D721Med (cell line): ENCODE measurements around the gene ARSB.

Source experiments
- DNase-seq: peaks from one replicate; pipeline ENCODE4 v3.0.0; 2011; ENCODE audit warnings: low spot score; ENCODE audit not compliant: insufficient read length
- FAIRE-seq: peaks from 2 replicates; lab custom pipeline; 2011; peaks lifted over from hg19 to GRCh38; lab: Jason Lieb, UNC
- TF ChIP-seq, protein P1 (sequence below): IDR thresholded peaks from 2 replicates; pipeline ENCODE4 v1.5.1; 2012; ENCODE audit warnings: mild to moderate bottlenecking, control low read depth; ENCODE audit not compliant: insufficient read depth; ENCODE audit errors: missing control alignments

The ARSB gene

DNA sequence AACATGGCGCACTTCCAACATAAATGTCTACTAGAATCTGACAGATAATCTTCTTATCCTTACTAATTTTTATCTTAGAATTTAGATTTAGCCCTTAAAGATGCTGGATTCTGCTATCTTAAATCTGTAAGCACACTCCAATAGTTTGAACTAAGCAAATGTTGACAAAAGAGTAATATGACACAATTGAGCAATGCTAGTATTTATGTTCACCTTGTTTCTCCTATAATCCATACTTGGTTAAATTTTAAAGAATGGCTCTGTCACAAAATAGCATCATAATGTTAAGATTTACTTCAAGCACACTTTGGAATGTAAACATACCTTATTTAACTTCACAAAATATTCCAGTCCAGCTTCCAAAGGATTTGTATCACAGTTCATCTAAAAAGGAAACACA is 38.8 kb upstream of the ARSB start:
- DNase-seq: no peak
- FAIRE-seq: peak; percentile 87

DNA sequence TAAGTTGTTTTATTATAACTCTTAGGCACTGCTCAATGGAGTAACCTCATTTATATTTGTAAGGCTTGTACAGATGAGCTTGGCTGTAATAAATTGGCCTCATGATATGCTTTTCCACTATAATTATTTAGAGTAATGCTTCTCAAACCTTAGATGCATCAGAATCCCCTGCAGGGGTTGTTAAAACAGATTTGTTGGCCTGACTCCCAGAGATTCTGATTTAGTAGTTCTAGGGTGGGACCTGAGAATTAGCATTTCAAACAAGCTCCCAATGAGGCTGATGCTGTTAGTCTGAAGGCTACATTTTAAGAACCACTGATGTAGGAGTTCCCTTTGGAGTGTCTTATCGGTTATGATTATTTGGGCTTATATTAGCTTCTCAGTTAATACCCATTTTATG is 38.2 kb upstream of the ARSB start:
- TF ChIP-seq, protein P1, sequence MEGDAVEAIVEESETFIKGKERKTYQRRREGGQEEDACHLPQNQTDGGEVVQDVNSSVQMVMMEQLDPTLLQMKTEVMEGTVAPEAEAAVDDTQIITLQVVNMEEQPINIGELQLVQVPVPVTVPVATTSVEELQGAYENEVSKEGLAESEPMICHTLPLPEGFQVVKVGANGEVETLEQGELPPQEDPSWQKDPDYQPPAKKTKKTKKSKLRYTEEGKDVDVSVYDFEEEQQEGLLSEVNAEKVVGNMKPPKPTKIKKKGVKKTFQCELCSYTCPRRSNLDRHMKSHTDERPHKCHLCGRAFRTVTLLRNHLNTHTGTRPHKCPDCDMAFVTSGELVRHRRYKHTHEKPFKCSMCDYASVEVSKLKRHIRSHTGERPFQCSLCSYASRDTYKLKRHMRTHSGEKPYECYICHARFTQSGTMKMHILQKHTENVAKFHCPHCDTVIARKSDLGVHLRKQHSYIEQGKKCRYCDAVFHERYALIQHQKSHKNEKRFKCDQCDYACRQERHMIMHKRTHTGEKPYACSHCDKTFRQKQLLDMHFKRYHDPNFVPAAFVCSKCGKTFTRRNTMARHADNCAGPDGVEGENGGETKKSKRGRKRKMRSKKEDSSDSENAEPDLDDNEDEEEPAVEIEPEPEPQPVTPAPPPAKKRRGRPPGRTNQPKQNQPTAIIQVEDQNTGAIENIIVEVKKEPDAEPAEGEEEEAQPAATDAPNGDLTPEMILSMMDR: no peak
- DNase-seq: no peak
- FAIRE-seq: peak; percentile 21

More for the DNA sequence above, 38.8 kb upstream of the ARSB start:
- TF ChIP-seq, protein P1: no peak

DNA sequence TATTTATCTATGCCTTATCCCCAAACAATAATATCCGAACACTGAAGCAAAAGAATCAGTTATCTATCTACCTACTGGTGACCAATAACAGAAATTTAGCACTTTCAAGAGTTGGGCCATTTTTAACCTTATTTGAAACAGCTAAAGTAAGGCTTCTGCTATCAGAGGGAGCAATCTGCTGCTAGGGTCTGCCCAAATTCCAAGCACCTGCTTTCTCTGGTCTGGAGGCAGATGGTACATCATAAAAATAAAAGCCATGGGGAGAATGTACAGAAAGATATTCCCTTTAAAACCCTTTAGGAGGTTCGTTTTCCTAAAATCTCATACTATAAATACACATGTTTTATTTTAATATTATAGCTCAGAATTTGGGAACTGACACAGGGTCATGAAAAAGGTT is 37.7 kb upstream of the ARSB start:
- no peak for FAIRE-seq
- TF ChIP-seq, protein P1: no peak
- no peak for DNase-seq

DNA sequence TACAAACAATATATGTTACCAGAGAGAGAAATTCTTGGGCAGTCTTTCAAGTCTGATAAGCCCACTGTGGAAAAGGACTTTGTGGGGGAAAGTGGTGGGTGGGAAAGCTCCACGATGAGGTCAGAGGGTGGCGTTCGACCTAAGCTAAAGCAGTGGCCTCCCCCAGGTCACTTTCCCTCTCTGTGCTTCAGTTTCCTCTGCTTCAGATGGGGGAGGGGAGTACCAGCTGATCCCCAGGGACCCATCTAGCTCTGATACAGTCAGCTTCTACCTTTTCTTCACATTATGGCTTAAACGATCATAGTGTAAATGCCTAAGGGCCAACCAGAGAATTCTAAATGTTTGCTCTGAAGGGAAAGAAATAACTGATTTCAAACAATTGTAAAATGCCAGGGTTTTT is 36.6 kb upstream of the ARSB start:
- DNase-seq (no peak), FAIRE-seq (no peak)
- TF ChIP-seq, protein P1: no peak

DNA sequence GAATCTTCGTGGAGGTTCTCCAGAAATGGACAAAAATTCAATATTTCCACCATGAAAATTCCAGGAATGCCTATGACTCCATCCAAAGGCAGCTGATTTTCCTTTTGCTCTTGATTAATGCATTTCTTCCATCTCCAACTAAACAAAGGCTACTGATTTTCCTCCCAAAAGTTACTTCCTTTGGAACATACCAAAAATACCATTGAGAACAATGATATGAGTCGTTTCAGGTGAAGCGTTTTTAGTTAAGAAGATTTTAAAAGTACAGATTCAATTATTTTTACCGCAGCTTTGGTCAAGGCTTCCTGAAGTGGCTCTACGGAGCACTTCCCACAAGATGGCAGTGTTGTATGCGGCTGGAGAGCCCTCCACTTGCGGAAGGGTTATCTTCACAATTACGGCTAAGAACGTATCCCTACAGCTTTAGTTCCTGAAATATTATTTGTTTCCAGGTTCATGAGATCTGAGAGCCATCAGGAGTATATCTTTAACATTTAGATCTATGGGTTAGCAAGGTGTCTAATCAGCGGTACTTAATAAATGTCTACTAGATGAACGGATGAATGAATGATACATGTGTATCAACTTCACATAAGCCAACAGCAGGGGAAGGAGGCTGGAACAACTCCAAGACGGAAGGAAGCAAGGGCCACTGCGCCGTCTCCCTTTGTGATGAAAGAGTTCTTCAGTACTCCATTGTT is 35.9 kb upstream of the ARSB start:
- FAIRE-seq: peak; percentile 80
- TF ChIP-seq, protein P1: peak; percentile 90
- no peak for DNase-seq

DNA sequence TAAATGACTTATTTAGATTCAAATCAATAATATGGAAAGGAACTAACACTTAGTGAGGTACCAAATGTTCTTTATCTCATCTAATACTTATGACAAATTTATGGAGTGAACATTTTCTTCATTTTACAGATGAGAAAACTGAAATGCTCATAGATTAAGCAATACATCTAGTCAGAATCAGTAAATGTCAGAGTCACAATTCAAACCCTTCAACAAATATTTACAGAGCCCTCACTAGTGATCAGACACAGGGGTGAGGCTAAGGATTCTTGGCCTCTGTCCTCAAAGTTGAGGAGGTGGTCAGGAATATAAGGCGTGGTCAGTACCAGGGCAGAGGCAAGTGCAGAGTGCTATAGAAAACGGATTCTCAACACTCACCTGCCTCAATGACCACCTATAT is 29.5 kb upstream of the ARSB start:
- FAIRE-seq: no peak
- TF ChIP-seq, protein P1: no peak
- no peak for DNase-seq

DNA sequence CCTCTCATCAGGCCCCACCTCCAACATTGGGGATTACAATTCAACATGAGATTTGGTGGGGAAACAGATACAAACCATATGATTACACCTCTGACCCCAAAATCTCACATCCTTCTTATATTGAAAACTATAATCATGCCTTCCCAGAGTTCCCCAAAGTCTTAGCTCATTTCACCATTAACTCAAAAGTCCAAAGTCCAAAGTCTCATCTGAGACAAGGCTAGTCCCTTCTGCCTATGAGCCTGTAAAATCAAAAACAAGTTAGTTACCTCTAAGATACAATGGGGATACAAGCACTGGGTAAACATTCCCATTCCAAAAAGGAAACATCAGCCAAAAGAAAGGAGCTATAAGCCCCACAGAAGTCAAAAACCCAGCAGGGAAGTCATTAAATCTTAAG is 26.8 kb upstream of the ARSB start:
- DNase-seq: no peak
- TF ChIP-seq, protein P1: no peak
- no peak for FAIRE-seq
